Activated naive CD8-positive, alpha-beta T cell (primary cell): ENCODE data around the gene ROPN1B.
A peak's percentile ranks its signal among the peaks of the same experiment; 100 is the strongest.
"Not testable (repeated sequence)": the region's sequence is repeated elsewhere in the genome, so short reads cannot be mapped to it uniquely, and the experiment has no call there.

ENCODE experiments used
- H3K27ac Mint-ChIP-seq: one replicate; pipeline ENCODE4 v1.8.0; 2021; ENCODE audit warnings: mixed read lengths
- H3K27me3 Mint-ChIP-seq: one replicate; pipeline ENCODE4 v1.8.0; 2021; ENCODE audit warnings: mixed read lengths
- H3K36me3 Mint-ChIP-seq: one replicate; pipeline ENCODE4 v1.8.0; 2021; ENCODE audit warnings: mixed read lengths
- H3K4me1 Mint-ChIP-seq: one replicate; pipeline ENCODE4 v1.8.0; 2021; ENCODE audit warnings: low read depth, mixed read lengths
- H3K4me3 Mint-ChIP-seq: one replicate; pipeline ENCODE4 v1.8.0; 2021; ENCODE audit warnings: mild to moderate bottlenecking, mixed read lengths
- H3K9me3 Mint-ChIP-seq: one replicate; pipeline ENCODE4 v1.8.0; 2021; ENCODE audit warnings: low read depth, mixed read lengths

ROPN1B gene

GRCh38 chr3:125971997-125972944, 3.3 kb downstream of the ROPN1B start:
- H3K27me3 Mint-ChIP-seq, H3K36me3 Mint-ChIP-seq, H3K4me1 Mint-ChIP-seq, H3K27ac Mint-ChIP-seq, H3K9me3 Mint-ChIP-seq: not testable (repeated sequence)
- peak overlapping the region; percentile 44 for H3K4me3 Mint-ChIP-seq

DNA sequence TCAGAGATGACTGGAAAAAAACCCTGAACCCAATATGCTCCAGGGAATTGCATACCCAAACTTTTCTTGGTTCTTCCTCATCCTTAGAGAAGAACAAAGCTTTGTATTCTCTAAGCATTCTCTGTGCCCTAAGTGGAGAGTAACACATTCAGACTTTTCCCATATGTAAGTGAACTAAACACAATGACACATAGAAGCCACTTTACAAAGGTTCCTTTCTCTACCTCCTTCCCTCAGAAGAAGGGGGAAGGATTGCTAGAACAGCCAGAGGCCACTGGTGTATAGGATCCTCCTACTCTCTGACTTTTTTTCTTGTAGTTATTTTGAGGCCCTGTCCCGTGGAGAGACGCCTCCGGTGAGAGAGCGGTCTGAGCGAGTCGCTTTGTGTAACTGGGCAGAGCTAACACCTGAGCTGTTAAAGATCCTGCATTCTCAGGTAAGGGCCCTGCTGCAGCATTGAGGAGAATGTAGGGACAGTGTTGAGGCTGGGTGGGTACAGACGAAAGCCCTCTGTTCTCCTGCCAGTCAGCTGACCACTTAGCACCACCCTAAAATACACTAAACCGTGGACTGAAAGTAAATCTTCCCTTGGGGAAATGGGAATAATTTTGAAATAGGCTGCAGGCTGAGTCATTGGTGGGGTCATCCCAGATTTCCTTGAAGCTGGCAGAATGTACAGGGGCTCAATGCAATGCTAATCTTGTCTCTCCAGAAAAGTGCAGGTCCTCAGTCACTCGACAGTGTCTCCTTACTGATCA, 6.4 kb downstream of the ROPN1B start:
- H3K27ac Mint-ChIP-seq, H3K36me3 Mint-ChIP-seq, H3K27me3 Mint-ChIP-seq, H3K9me3 Mint-ChIP-seq, H3K4me1 Mint-ChIP-seq, H3K4me3 Mint-ChIP-seq: not testable (repeated sequence)

DNA sequence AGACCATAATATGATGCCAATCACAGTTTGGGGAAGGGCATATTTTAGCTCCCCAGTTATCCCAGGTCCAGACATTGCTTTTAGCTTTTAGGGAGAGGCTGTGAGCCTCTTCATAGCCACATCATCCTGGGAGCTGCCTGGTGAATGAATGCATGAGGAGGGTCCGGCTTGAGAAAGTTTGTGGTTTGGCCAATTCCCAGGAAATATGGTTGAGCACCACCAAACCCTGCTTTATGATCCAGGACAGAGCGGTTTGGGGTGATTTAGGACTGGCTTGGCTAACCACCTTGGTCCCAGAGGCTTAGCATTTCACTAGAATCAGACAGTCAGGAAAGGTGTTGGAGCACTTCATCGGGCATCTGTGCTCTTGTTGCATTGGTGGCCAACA, 7.0 kb downstream of the ROPN1B start:
- not testable (repeated sequence) for H3K4me1 Mint-ChIP-seq, H3K9me3 Mint-ChIP-seq, H3K36me3 Mint-ChIP-seq, H3K27me3 Mint-ChIP-seq, H3K27ac Mint-ChIP-seq, H3K4me3 Mint-ChIP-seq

DNA sequence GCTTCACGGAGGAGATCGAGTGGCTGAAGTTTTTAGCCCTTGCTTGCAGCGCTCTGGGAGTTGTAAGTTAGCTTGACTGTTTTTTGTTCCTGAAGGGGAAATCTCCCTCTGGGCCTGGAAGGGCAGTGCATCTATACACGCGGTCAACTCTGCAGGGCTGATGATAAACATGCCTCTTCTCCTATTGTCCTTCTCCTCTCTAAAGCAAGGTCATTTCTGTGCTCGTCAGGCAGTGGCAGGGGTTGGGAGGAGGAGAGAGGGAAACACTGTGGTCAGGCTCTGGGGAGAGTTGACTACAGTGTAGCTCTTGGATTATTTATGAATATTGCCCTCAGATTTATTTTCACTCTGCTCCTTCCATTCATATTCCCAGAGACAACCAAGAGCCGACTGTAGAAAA, 8.1 kb downstream of the ROPN1B start:
- H3K27ac Mint-ChIP-seq, H3K9me3 Mint-ChIP-seq, H3K4me1 Mint-ChIP-seq, H3K36me3 Mint-ChIP-seq, H3K27me3 Mint-ChIP-seq, H3K4me3 Mint-ChIP-seq: not testable (repeated sequence)

- H3K4me1 Mint-ChIP-seq = peaks cover 28% of the 10 kb centered on the region
- not testable (repeated sequence) for H3K9me3 Mint-ChIP-seq, H3K36me3 Mint-ChIP-seq, H3K27me3 Mint-ChIP-seq, H3K4me3 Mint-ChIP-seq, H3K27ac Mint-ChIP-seq
These were observed 16.0 kb downstream of the ROPN1B start for GRCh38 chr3:125984951-125985350.

GRCh38 chr3:125990253-125990970, 21.4 kb downstream of the ROPN1B start:
- H3K9me3 Mint-ChIP-seq = no peaks in the 10 kb centered on the region
- H3K4me1 Mint-ChIP-seq = peaks cover 40% of the 10 kb centered on the region
- H3K27ac Mint-ChIP-seq = peak overlapping the region; percentile 98
- H3K27me3 Mint-ChIP-seq = no peaks in the 10 kb centered on the region
- H3K36me3 Mint-ChIP-seq = no peaks in the 10 kb centered on the region
- H3K4me3 Mint-ChIP-seq = peak overlapping the region; percentile 99

DNA sequence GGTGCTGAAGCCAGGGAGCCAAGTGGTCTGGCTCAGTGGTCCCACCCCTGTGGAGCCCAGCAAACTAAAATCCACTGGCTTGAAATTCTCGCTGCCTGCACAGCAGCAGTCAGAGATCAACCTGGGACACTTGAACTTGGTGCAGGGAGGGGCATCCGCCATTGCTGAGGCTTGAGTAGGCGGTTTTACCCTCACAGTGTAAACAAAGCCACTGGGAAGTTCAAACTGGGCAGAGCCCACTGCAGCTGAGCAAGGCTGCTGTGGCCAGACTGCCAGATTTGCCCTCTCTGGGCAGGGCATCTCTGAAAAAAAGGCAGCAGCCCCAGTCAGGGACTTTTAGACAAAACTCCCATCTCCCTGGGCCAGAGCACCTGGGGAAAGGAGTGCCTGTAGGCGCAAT, 27.8 kb downstream of the ROPN1B start:
- H3K4me1 Mint-ChIP-seq, H3K27me3 Mint-ChIP-seq, H3K27ac Mint-ChIP-seq, H3K4me3 Mint-ChIP-seq, H3K36me3 Mint-ChIP-seq: not testable (repeated sequence)
- peaks cover 13% of the 10 kb centered on the region for H3K9me3 Mint-ChIP-seq

DNA sequence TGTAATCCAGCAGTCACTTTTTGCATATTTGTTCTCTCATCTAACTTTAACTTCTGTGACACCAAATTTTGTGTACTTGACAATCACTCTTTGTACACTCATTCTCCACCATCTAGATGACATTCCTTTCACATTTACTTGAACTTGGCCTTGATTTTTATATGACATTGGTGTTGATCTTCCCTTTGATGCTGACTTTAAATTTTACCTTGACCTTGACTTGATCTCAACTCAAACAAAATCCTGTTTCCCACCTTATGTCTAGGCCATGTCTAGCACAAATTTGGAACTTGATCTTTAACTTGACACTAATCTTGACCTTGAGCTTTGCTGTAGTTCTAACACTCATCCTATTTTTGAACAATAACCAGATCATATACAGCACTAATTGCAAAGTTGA, 33.2 kb downstream of the ROPN1B start:
- Mint-ChIP-seq H3K27ac (no peak overlapping the region), H3K9me3 (peaks cover 23% of the 10 kb centered on the region), H3K4me1 (no peaks in the 10 kb centered on the region), H3K4me3 (no peak overlapping the region), H3K36me3 (peaks cover 15% of the 10 kb centered on the region), H3K27me3 (no peaks in the 10 kb centered on the region)

GRCh38 chr3:126003447-126004190, 34.6 kb downstream of the ROPN1B start:
- H3K9me3 Mint-ChIP-seq = peaks cover 18% of the 10 kb centered on the region
- no peaks in the 10 kb centered on the region for H3K4me1 Mint-ChIP-seq
- no peak overlapping the region for H3K27ac Mint-ChIP-seq
- no peaks in the 10 kb centered on the region for H3K27me3 Mint-ChIP-seq
- H3K4me3 Mint-ChIP-seq = no peak overlapping the region
- peaks cover 20% of the 10 kb centered on the region for H3K36me3 Mint-ChIP-seq

GRCh38 chr3:126004217-126004616, 35.2 kb downstream of the ROPN1B start:
- no peak overlapping the region for H3K27ac Mint-ChIP-seq
- peaks cover 14% of the 10 kb centered on the region for H3K9me3 Mint-ChIP-seq
- H3K4me3 Mint-ChIP-seq = no peak overlapping the region
- H3K4me1 Mint-ChIP-seq = no peaks in the 10 kb centered on the region
- no peaks in the 10 kb centered on the region for H3K27me3 Mint-ChIP-seq
- peaks cover 22% of the 10 kb centered on the region for H3K36me3 Mint-ChIP-seq

GRCh38 chr3:126004692-126005091, 35.7 kb downstream of the ROPN1B start:
- Mint-ChIP-seq H3K9me3 (peaks cover 10% of the 10 kb centered on the region), H3K27me3 (no peaks in the 10 kb centered on the region), H3K27ac (no peak overlapping the region), H3K36me3 (peaks cover 20% of the 10 kb centered on the region), H3K4me1 (no peaks in the 10 kb centered on the region), H3K4me3 (no peak overlapping the region)

GRCh38 chr3:126005951-126006350, 37.0 kb downstream of the ROPN1B start:
- peaks cover 23% of the 10 kb centered on the region for H3K36me3 Mint-ChIP-seq

DNA sequence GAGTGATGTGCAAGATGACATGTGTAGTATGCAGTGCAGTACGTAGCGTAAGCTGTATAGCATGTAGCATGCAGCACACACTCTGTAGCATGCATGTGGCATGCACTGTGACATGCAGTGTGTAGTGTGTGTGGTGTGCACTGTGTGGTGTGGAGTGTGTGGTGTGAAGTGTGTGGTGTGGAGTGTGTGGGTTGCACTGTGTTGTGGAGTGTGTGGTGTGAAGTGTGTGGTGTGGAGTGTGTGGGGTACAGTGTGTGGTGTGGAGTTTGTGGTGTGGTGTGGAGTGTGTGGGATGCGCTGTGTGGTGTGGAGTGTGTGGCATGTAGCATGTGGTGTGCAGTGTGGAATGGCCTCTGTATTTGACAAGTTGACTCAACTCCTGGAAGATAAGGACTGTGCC, 39.2 kb downstream of the ROPN1B start:
- Mint-ChIP-seq H3K4me3 (no peak overlapping the region), H3K4me1 (no peaks in the 10 kb centered on the region), H3K27me3 (no peaks in the 10 kb centered on the region), H3K36me3 (peaks cover 40% of the 10 kb centered on the region), H3K9me3 (no peaks in the 10 kb centered on the region), H3K27ac (no peak overlapping the region)

More at GRCh38 chr3:126005951-126006350, 37.0 kb downstream of the ROPN1B start:
- Mint-ChIP-seq H3K27ac (no peak overlapping the region), H3K4me1 (no peaks in the 10 kb centered on the region), H3K9me3 (peaks cover 10% of the 10 kb centered on the region), H3K4me3 (no peak overlapping the region), H3K27me3 (no peaks in the 10 kb centered on the region)

- no peaks in the 10 kb centered on the region for H3K9me3 Mint-ChIP-seq
- no peaks in the 10 kb centered on the region for H3K4me1 Mint-ChIP-seq
- H3K36me3 Mint-ChIP-seq = peaks cover 40% of the 10 kb centered on the region
- H3K27me3 Mint-ChIP-seq = no peaks in the 10 kb centered on the region
- H3K27ac Mint-ChIP-seq = no peak overlapping the region
- no peak overlapping the region for H3K4me3 Mint-ChIP-seq
These were observed 40.2 kb downstream of the ROPN1B start for GRCh38 chr3:126009181-126009580.
